ENCODE measurements around the gene HOXD8.

The HOXD8 gene

GRCh38 chr2:176103742-176104315, 25.7 kb upstream of the HOXD8 start:
- no peak for DNase-seq

- no peak for DNase-seq
Observed at GRCh38 chr2:176104316-176105077, 25.0 kb upstream of the HOXD8 start.

GRCh38 chr2:176105078-176105729, 24.3 kb upstream of the HOXD8 start:
- DNase-seq = no peak

GRCh38 chr2:176105730-176106580, 23.6 kb upstream of the HOXD8 start:
- no peak for DNase-seq

GRCh38 chr2:176106581-176107539, 22.6 kb upstream of the HOXD8 start, which contains the start of gene HOXD11:
TSS of gene HOXD11 (plus strand) at chr2:176107280. CDS start at chr2:176107356, 76 bp downstream.
- no peak for DNase-seq

GRCh38 chr2:176107731-176108181, 21.7 kb upstream of the HOXD8 start:
- DNase-seq = no peak

- no peak for DNase-seq
Observed at GRCh38 chr2:176109192-176109901, 20.2 kb upstream of the HOXD8 start.

- no peak for DNase-seq
Observed at GRCh38 chr2:176109946-176110345, 19.6 kb upstream of the HOXD8 start.

- DNase-seq = no peak
Observed at GRCh38 chr2:176110415-176111308, 18.8 kb upstream of the HOXD8 start.

- DNase-seq = no peak
Observed at GRCh38 chr2:176111309-176111663, 18.2 kb upstream of the HOXD8 start.

GRCh38 chr2:176111846-176112374, 17.6 kb upstream of the HOXD8 start:
- DNase-seq = no peak

- no peak for DNase-seq
Observed at GRCh38 chr2:176112375-176113302, 16.9 kb upstream of the HOXD8 start.

- DNase-seq = no peak
Observed at GRCh38 chr2:176114120-176114929, 15.2 kb upstream of the HOXD8 start.

- no peak for DNase-seq
Observed at GRCh38 chr2:176114930-176115625, 14.4 kb upstream of the HOXD8 start.

- DNase-seq = no peak
Observed at GRCh38 chr2:176115883-176116813, 13.4 kb upstream of the HOXD8 start, which contains the start of gene HOXD10. TSS of gene HOXD10 (plus strand) at chr2:176116778. CDS start at chr2:176116834, 56 bp downstream.
